Spleen (tissue), 7 donors: ENCODE data around the gene INSL4.

Experiments
- CTCF ChIP-seq, 11 experiments: fragments of 200-600 bp in 7 of 11; fragments of 450-650 bp in 4 of 11; sonication (generic) in 4 of 11; IDR thresholded peaks in 8 of 11; conservative IDR thresholded peaks in 3 of 11; 1 replicate in 7 of 11; 2 replicates in 4 of 11; pipeline versions ENCODE4 v1.4.0 to v1.8.0; 2016 to 2021; ENCODE audit warnings: antibody characterized with exemption in 11 of 11, inconsistent platforms in 4 of 11, mild to moderate bottlenecking in 1 of 11
- POLR2A ChIP-seq, 3 donors: fragments of 450-650 bp; IDR thresholded peaks; one replicate each; pipeline ENCODE4 v1.5.1; 2017; ENCODE audit warnings: antibody characterized with exemption in 3 of 3, mild to moderate bottlenecking in 1 of 3
- donor health status: DM: no; HTN: no; CAD: no; lungs with moderate emphysema.
- donor health status: DM: no; HTN: no; CAD: no.
- donor health status: DM: no; HTN: no; CAD: no.

- no peak for TF ChIP-seq POLR2A (IDR thresholded peaks at IDR 0.05)
- no peak for TF ChIP-seq CTCF (IDR thresholded peaks at IDR 0.05 in 8 of 11, conservative IDR thresholded peaks at IDR 0.05 in 3 of 11)
Measured at GRCh38 chr9:5264219-5264595, 33.0 kb downstream of the INSL4 start.
